ENCODE results near the gene BSG. TPM values are rescaled to one million over a fixed set of nuclear protein-coding genes. Genes with fewer than 3 reads are reported as not detected.

BSG gene
- total RNA-seq, 6 donors from 2014 or later: 222 to 429 (median 387) TPM

- ATAC-seq (ENCODE audit: low FRiP score in 2 of 2): no peak
- TF ChIP-seq POLR2A (IDR thresholded peaks at IDR 0.05) (no peak), CTCF (IDR thresholded peaks at IDR 0.05) (no peak), POLR2AphosphoS5 (IDR thresholded peaks at IDR 0.05) (no peak), EP300 (IDR thresholded peaks at IDR 0.05) (no peak)
- Histone ChIP-seq H3K27ac (no peak overlapping the region), H3K4me3 (no peak overlapping the region), H3K4me1 (peaks cover 9 to 31% (median 11%) of the 10 kb centered on the region in 4 donors), H3K27me3 (no peaks in the 10 kb centered on the region), H3K36me3 (peaks cover 14 to 57% (median 48%) of the 10 kb centered on the region in 4 donors), H3K9me3 (no peaks in the 10 kb centered on the region)
- DNase-seq: peak in 1 of 2 donors; percentile 75
- WGBS, 2 donors: 84 to 98% methylated on average over 12 to 20 of the region's 22 CpGs
Observed at GRCh38 chr19:580274-580835, 8.0 kb downstream of the BSG start.

- Histone ChIP-seq H3K27me3 (no peaks in the 10 kb centered on the region), H3K9me3 (no peaks in the 10 kb centered on the region), H3K27ac (no peak overlapping the region), H3K4me3 (no peak overlapping the region), H3K36me3 (peaks cover 14 to 57% (median 48%) of the 10 kb centered on the region in 4 donors), H3K4me1 (peaks cover 0 to 21% (median 1%) of the 10 kb centered on the region in 4 donors)
- DNase-seq: peak in 1 of 2 donors; percentile 67
- WGBS, 2 donors: 91 to 94% methylated on average over 11 to 39 of the region's 40 CpGs
- no peak for ATAC-seq (ENCODE audit: low FRiP score in 2 of 2)
- no peak for TF ChIP-seq POLR2A (IDR thresholded peaks at IDR 0.05)
- TF ChIP-seq POLR2AphosphoS5 (IDR thresholded peaks at IDR 0.05): no peak
- TF ChIP-seq EP300 (IDR thresholded peaks at IDR 0.05): no peak
- no peak for TF ChIP-seq CTCF (IDR thresholded peaks at IDR 0.05)
Observed at GRCh38 chr19:581399-582111, 9.2 kb downstream of the BSG start.

GRCh38 chr19:582497-583197, 10.3 kb downstream of the BSG start:
- Histone ChIP-seq H3K27me3 (peaks cover 0 to 3% (median 0%) of the 10 kb centered on the region in 4 donors), H3K4me1 (peaks cover 0 to 13% (median 1%) of the 10 kb centered on the region in 4 donors), H3K9me3 (no peaks in the 10 kb centered on the region), H3K4me3 (no peak overlapping the region), H3K27ac (no peak overlapping the region), H3K36me3 (peaks cover 14 to 53% (median 47%) of the 10 kb centered on the region in 4 donors)
- DNase-seq (peak in 1 of 2 donors; percentile 76), ATAC-seq (ENCODE audit: low FRiP score in 2 of 2) (no peak)
- WGBS, 2 donors: 88 to 94% methylated on average over 23 to 31 of the region's 31 CpGs
- TF ChIP-seq POLR2A (IDR thresholded peaks at IDR 0.05): no peak
- TF ChIP-seq CTCF (IDR thresholded peaks at IDR 0.05): no peak
- no peak for TF ChIP-seq EP300 (IDR thresholded peaks at IDR 0.05)

GRCh38 chr19:583198-583967, 11.0 kb downstream of the BSG start:
- TF ChIP-seq POLR2A (IDR thresholded peaks at IDR 0.05): no peak
- TF ChIP-seq CTCF (IDR thresholded peaks at IDR 0.05): no peak
- no peak for TF ChIP-seq EP300 (IDR thresholded peaks at IDR 0.05)
- no peak for TF ChIP-seq POLR2AphosphoS5 (IDR thresholded peaks at IDR 0.05)
- Histone ChIP-seq H3K27me3 (peaks cover 0 to 9% (median 4%) of the 10 kb centered on the region in 4 donors), H3K4me1 (peaks cover 3 to 16% (median 7%) of the 10 kb centered on the region in 4 donors), H3K27ac (no peak overlapping the region), H3K36me3 (peaks cover 14 to 46% (median 43%) of the 10 kb centered on the region in 4 donors), H3K9me3 (no peaks in the 10 kb centered on the region), H3K4me3 (no peak overlapping the region)
- ATAC-seq (ENCODE audit: low FRiP score in 2 of 2) (no peak), DNase-seq (peak in 1 of 2 donors; percentile 61)
- WGBS, 2 donors: 90 to 92% methylated on average over 15 to 27 of the region's 27 CpGs
